ENCODE results near the gene COLGALT1. TPM values are rescaled to one million over a fixed set of nuclear protein-coding genes. Genes with fewer than 3 reads are reported as not detected.

Gene COLGALT1
- total RNA-seq, 1 experiment from 2014 or later: 103 TPM

- Mint-ChIP-seq H3K4me3 (ENCODE audit: unreplicated experiment) (no peak overlapping the region), H3K9me3 (ENCODE audit: unreplicated experiment) (no peaks in the 10 kb centered on the region), H3K4me1 (ENCODE audit: insufficient read depth, unreplicated experiment) (no peaks in the 10 kb centered on the region), H3K36me3 (ENCODE audit: insufficient read depth, unreplicated experiment) (no peaks in the 10 kb centered on the region), H3K27me3 (ENCODE audit: insufficient read depth, unreplicated experiment) (peaks cover 44% of the 10 kb centered on the region), H3K27ac (ENCODE audit: low read depth, unreplicated experiment) (no peak overlapping the region)
- no peak for TF ChIP-seq CTCF (IDR thresholded peaks at IDR 0.05; ENCODE audit: unreplicated experiment)
- DNase-seq (ENCODE audit: unreplicated experiment): no peak
- intact Hi-C loops (cut with micrococcal nuclease): no loop called here
- ChIA-PET CTCF (interaction anchor here (0.6 to 2.5 kb wide), 6 partner anchors 15 to 634 kb away, joined by 3 to 8 read pairs (median 4); no protein-coding TSS in a partner anchor), POLR2A (interaction anchor here (0.6 to 0.8 kb wide), 2 partner anchors 163 to 230 kb away, joined by 3 read pairs; no protein-coding TSS in a partner anchor)
- no TSS peak for BruUV-seq (replicated peaks)
Observed at GRCh38 chr19:17602872-17603510, 47.5 kb downstream of the COLGALT1 start.

DNA sequence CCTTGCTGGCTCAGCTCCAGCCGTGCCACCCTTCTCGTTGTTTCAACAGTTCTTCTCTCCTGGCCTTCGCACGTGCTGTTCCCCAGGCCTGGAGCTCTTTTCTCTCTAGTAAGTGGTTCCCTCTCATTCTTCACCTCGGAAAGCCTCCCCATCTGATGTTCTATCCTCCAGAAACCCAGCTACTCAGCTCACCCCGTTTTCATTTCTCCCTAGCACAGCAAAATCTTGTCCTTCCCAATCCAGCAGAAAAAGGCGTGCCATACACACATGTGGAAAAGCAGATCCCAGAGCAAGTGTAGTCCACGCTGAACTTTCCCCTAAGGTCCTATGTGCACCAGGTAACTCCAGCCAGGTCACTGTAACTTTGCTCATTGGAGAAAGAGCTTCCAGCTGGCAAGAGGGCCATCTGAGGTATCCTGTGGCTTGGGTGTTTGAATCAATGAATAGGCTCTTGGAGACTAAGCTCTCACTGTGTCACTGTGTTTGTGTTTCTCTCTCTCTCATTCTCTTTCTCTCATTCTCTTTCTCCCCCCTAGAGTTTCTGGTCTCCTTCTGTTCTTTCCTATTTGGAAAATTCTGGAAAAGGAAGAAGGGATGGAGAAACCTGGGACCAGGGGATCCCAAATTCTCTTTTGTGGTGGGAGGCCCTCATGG is 49.0 kb downstream of the COLGALT1 start:
- no peak for DNase-seq (ENCODE audit: unreplicated experiment)
- Mint-ChIP-seq H3K4me1 (ENCODE audit: insufficient read depth, unreplicated experiment) (no peaks in the 10 kb centered on the region), H3K36me3 (ENCODE audit: insufficient read depth, unreplicated experiment) (no peaks in the 10 kb centered on the region), H3K27me3 (ENCODE audit: insufficient read depth, unreplicated experiment) (peaks cover 44% of the 10 kb centered on the region), H3K9me3 (ENCODE audit: unreplicated experiment) (no peaks in the 10 kb centered on the region), H3K4me3 (ENCODE audit: unreplicated experiment) (no peak overlapping the region), H3K27ac (ENCODE audit: low read depth, unreplicated experiment) (no peak overlapping the region)
- BruUV-seq (replicated peaks): no TSS peak
- POLR2A ChIA-PET: interaction anchor here (0.7 kb wide), 1 partner anchor 93 kb away, joined by 3 read pairs; the partner anchor contains the start of gene PGLS
- no peak for TF ChIP-seq CTCF (IDR thresholded peaks at IDR 0.05; ENCODE audit: unreplicated experiment)
- intact Hi-C loops (cut with micrococcal nuclease): no loop called here
- CTCF ChIA-PET: interaction anchor here (0.5 to 2.5 kb wide), 7 partner anchors 13 to 433 kb away, joined by 3 to 8 read pairs (median 5); no protein-coding TSS in a partner anchor

DNA sequence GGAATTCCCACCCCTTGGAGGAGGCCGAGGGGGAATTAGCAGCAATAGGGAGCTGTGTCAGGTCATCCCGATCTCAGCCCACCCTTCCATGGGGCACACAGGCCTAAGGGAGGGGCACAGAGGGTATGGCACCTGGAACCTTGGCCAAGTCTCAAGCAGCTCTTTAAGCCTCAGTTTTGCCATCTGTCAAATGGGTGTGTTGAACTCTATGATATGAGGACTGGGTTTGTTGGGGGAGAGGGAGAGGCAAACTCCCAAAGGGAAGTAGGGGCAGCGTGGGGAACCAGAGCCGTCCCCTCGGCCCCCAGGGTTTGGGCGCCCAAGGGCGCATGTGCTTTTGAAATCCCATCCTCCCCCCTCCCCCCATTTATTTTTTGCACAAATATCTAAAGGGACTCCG is 49.7 kb downstream of the COLGALT1 start:
- Mint-ChIP-seq H3K27me3 (ENCODE audit: insufficient read depth, unreplicated experiment) (peaks cover 44% of the 10 kb centered on the region), H3K9me3 (ENCODE audit: unreplicated experiment) (no peaks in the 10 kb centered on the region), H3K4me3 (ENCODE audit: unreplicated experiment) (no peak overlapping the region), H3K4me1 (ENCODE audit: insufficient read depth, unreplicated experiment) (no peaks in the 10 kb centered on the region), H3K27ac (ENCODE audit: low read depth, unreplicated experiment) (no peak overlapping the region), H3K36me3 (ENCODE audit: insufficient read depth, unreplicated experiment) (no peaks in the 10 kb centered on the region)
- intact Hi-C loops (cut with micrococcal nuclease): no loop called here
- ChIA-PET POLR2A (no interaction called here), CTCF (interaction anchor here (0.6 to 2.5 kb wide), 5 partner anchors 13 to 170 kb away, joined by 3 to 8 read pairs (median 3); no protein-coding TSS in a partner anchor)
- BruUV-seq (replicated peaks): no TSS peak
- DNase-seq (ENCODE audit: unreplicated experiment): no peak
- no peak for TF ChIP-seq CTCF (IDR thresholded peaks at IDR 0.05; ENCODE audit: unreplicated experiment)

GRCh38 chr19:17605761-17606589 is 50.5 kb downstream of the COLGALT1 start:
- Mint-ChIP-seq H3K9me3 (ENCODE audit: unreplicated experiment) (no peaks in the 10 kb centered on the region), H3K4me3 (ENCODE audit: unreplicated experiment) (peak overlapping the region; percentile 71), H3K27ac (ENCODE audit: low read depth, unreplicated experiment) (no peak overlapping the region), H3K4me1 (ENCODE audit: insufficient read depth, unreplicated experiment) (no peaks in the 10 kb centered on the region), H3K36me3 (ENCODE audit: insufficient read depth, unreplicated experiment) (no peaks in the 10 kb centered on the region), H3K27me3 (ENCODE audit: insufficient read depth, unreplicated experiment) (peaks cover 40% of the 10 kb centered on the region)
- intact Hi-C loops (cut with micrococcal nuclease): no loop called here
- no TSS peak for BruUV-seq (replicated peaks)
- POLR2A ChIA-PET: no interaction called here
- DNase-seq (ENCODE audit: unreplicated experiment): peak; percentile 65
- CTCF ChIA-PET: interaction anchor here (0.6 to 2.5 kb wide), 5 partner anchors 32 to 189 kb away, joined by 3 to 8 read pairs (median 4); no protein-coding TSS in a partner anchor
- TF ChIP-seq CTCF (IDR thresholded peaks at IDR 0.05; ENCODE audit: unreplicated experiment): peak; percentile 38

Measured in MCF 10A (cell line).